Neural cell (in vitro differentiated cells): ENCODE data around the gene CMTM5.

Experiments used
- EZH2 ChIP-seq: fragments of 200-600, 300-800 bp; shearing (Covaris generic), sonication (generic); IDR thresholded peaks from 2 replicates; pipeline ENCODE4 v1.6.1; 2014; ENCODE audit warnings: antibody characterized with exemption, low read length, borderline replicate concordance, mild to moderate bottlenecking; ENCODE audit not compliant: insufficient read depth, poor library complexity, severe bottlenecking
- MXI1 ChIP-seq: fragments of 450-650 bp; conservative IDR thresholded peaks from 2 replicates; pipeline ENCODE4 v1.6.1; 2014; ENCODE audit warnings: antibody characterized with exemption, mild to moderate bottlenecking; ENCODE audit not compliant: poor library complexity, severe bottlenecking
- TF ChIP-seq, protein P1 (sequence below): fragments of 450-650 bp; IDR thresholded peaks from 2 replicates; pipeline ENCODE4 v1.5.1; 2014; ENCODE audit warnings: antibody characterized with exemption, mild to moderate bottlenecking, moderate library complexity; ENCODE audit not compliant: poor library complexity, severe bottlenecking

DNA sequence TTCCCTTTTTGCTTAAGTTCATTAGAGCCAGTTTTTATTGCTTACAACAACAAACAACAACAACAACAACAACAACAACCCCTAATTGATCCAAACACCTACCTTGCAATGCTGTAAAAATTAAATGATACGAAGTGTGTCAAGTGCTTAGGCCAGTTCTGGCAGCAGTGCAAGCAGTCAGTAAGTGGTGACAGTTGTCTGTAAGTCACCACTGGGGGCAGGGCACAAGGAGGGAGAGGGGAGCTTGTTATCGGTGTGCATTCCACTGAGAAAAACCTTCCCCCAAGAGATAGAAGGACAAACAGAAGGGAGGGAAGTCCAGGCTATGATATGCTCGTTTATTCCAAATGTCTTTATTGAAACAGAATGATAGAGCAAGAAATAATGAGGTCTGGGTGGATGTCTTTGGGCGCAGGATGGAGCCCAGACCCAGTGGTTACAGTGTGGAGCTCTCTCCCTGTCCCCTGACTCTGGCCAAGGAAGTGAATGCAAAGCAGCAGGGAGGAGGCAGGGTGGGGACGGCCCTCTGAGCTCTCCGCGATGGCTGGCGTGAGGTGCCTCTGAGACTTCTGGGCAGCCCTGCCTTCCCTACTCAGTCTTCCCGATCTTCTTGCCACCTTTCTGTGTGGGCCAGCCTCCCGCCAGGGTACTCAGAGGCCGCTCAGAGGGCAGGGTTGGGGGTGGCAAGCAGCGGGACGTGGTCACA is 30.7 kb upstream of the CMTM5 start:
- TF ChIP-seq, protein P1, sequence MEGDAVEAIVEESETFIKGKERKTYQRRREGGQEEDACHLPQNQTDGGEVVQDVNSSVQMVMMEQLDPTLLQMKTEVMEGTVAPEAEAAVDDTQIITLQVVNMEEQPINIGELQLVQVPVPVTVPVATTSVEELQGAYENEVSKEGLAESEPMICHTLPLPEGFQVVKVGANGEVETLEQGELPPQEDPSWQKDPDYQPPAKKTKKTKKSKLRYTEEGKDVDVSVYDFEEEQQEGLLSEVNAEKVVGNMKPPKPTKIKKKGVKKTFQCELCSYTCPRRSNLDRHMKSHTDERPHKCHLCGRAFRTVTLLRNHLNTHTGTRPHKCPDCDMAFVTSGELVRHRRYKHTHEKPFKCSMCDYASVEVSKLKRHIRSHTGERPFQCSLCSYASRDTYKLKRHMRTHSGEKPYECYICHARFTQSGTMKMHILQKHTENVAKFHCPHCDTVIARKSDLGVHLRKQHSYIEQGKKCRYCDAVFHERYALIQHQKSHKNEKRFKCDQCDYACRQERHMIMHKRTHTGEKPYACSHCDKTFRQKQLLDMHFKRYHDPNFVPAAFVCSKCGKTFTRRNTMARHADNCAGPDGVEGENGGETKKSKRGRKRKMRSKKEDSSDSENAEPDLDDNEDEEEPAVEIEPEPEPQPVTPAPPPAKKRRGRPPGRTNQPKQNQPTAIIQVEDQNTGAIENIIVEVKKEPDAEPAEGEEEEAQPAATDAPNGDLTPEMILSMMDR: no peak
- TF ChIP-seq MXI1 (no peak), EZH2 (no peak)
